D721Med (cell line): ENCODE results near the gene RAN.
"Not testable (repeated sequence)": the region's sequence is repeated elsewhere in the genome, so short reads cannot be mapped to it uniquely, and the experiment has no call there.

Source experiments
- DNase-seq: peaks from one replicate; pipeline ENCODE4 v3.0.0; 2011; ENCODE audit warnings: low spot score; ENCODE audit not compliant: insufficient read length
- FAIRE-seq: peaks from 2 replicates; lab custom pipeline; 2011; peaks lifted over from hg19 to GRCh38; lab: Jason Lieb, UNC
- TF ChIP-seq, protein P1 (sequence below): IDR thresholded peaks from 2 replicates; pipeline ENCODE4 v1.5.1; 2012; ENCODE audit warnings: mild to moderate bottlenecking, control low read depth; ENCODE audit not compliant: insufficient read depth; ENCODE audit errors: missing control alignments

The RAN gene

DNA sequence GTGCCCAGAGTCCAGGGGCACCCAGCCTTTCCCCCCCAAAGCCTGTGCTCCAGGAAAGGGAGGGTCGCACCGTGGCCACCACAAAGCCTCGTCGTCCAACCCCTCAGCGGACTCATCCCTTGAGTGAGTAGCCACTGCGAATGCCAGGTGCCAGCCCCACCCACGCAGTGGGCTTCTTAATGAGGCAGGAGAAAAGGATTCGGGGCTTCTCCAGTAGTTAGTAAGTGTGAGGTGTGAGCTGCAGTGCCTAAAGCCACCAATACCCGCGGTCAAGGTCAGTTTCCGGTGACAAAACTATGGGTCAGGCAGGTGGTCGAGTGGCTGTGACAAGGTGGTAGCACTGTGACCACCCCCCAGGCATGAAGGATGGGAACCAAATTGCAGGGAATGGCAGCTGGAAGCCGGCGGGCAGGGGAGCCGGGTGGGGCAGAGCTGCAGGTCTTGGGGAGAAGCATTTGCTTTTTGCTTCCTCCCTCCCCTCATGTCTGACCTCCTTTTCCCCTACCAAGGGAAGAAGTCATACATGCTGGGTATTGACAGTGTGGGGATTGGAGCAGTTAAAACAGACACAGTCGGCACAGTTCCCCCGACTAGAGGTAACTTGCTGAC lies 8.0 kb downstream of the RAN start:
- DNase-seq (no peak), FAIRE-seq (no peak)
- TF ChIP-seq, protein P1, sequence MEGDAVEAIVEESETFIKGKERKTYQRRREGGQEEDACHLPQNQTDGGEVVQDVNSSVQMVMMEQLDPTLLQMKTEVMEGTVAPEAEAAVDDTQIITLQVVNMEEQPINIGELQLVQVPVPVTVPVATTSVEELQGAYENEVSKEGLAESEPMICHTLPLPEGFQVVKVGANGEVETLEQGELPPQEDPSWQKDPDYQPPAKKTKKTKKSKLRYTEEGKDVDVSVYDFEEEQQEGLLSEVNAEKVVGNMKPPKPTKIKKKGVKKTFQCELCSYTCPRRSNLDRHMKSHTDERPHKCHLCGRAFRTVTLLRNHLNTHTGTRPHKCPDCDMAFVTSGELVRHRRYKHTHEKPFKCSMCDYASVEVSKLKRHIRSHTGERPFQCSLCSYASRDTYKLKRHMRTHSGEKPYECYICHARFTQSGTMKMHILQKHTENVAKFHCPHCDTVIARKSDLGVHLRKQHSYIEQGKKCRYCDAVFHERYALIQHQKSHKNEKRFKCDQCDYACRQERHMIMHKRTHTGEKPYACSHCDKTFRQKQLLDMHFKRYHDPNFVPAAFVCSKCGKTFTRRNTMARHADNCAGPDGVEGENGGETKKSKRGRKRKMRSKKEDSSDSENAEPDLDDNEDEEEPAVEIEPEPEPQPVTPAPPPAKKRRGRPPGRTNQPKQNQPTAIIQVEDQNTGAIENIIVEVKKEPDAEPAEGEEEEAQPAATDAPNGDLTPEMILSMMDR, result no peak

DNA sequence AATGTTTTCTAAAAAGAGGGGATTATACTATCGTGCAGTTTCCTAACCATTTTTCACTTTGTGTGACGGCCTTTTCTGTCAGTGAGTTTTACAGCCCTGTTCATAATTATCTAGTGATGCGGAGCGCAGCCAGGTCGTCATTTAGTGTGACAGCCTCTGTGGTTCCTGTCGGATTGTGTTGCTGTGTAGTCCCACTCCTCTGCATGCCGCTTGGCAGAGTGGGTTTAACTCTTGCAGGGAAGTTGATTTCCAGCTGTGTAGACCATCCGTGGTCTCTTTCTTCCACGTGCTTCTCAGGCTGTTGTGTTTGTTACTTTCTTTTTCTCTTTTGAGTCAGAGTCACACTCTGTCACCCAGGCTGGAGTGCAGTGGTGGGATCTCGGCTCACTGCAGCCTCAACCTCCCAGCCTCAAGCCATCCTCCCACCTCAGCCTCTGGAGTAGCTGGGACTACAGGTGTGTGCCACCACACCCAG lies 8.6 kb downstream of the RAN start:
- TF ChIP-seq, protein P1, result no peak
- FAIRE-seq, result no peak
- no peak for DNase-seq

- TF ChIP-seq, protein P1, result no peak
- DNase-seq (no peak), FAIRE-seq (no peak)
These were observed 9.2 kb downstream of the RAN start for GRCh38 chr12:130881046-130881445.

DNA sequence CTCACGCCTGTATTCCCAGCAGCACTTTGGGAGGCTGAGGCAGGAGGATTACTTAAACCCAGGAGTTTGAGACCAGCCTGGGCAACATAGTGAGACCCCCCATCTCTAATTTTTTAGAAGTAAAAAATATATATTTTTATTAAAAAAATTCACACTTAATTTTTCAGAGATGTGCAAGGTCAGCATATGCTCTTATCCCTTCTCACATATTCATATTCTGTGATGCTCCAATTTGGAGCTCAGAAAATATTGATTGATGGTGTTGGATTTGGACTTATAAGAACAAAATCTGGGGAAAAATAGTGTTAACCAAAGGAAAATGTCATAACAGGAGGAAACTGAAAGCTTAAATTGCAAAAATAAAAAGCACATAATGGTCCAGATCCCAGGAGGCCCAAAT lies 9.7 kb downstream of the RAN start:
- DNase-seq (no peak), FAIRE-seq (no peak)
- TF ChIP-seq, protein P1, result no peak

DNA sequence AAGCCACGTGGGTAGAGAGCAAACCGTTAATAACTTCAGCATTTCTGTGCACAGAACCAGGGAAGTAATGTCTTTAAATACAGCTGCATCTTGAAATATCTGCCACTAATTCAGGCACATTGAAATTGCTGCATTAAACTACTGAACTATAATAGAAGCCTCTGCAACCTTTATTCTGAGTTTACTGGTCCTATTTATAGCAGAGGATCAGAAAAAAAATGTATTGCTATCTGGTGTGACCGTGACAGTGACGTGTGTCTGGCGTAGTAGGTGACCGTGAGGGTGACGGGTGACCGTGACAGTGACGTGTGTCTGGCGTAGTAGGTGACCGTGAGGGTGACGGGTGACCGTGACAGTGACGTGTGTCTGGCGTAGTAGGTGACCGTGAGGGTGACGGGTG lies 15.3 kb downstream of the RAN start:
- DNase-seq, result not testable (repeated sequence)

DNA sequence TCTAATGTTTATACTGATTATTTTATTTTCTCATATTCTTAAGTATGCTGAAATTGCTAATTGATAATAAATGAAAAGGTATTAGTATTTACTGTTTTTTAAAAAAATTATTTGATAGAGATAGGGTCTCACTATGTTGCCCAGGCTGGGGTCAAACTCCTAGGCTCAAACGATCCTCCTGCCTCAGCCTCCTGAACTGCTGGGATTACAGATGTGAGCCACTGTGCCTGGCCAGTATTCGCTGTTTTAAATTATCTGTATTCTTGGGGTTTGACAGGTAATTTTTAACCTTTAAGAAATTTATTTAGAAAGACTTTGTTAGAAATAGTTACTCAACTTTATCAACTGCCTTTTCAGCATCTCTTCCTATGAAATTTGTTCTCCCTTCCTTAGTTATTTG lies 32.2 kb downstream of the RAN start:
- no peak for FAIRE-seq
- TF ChIP-seq, protein P1, result no peak
- no peak for DNase-seq

More for the DNA sequence above, 15.3 kb downstream of the RAN start:
- FAIRE-seq, result not testable (repeated sequence)

- FAIRE-seq, DNase-seq: not testable (repeated sequence)
These were observed 33.1 kb downstream of the RAN start for GRCh38 chr12:130904936-130905455.

DNA sequence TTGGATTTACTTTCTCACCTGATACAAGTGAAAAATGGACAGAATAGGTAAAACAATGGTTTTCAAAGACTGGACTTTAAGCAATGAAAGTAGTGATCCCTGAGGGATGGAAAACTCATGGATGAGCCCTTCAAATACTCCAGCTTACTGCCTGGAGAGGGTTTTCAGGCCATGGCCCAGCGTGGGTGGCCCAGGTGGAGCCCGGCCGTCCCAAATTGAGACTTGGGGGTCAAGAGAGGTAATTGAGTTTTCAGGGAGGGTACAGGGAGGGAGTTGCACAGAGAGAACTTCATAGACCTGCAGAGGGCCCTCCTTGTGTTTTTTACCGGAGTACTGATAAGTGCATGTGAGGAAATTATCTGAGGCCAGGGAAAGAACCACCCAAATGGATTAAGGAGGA lies 37.2 kb downstream of the RAN start:
- no peak for FAIRE-seq

More for the DNA sequence above, 37.2 kb downstream of the RAN start:
- TF ChIP-seq, protein P1, result no peak
- DNase-seq, result no peak
